SK-N-SH treated with all-trans-retinoic acid at 6 μM for 48 hours (cell line): ENCODE measurements around the gene SLC7A6OS.

Experiments
- ATAC-seq: fragments of 200-7000 bp; cut with Tn5 transposase; 3 replicates; pipeline ENCODE4 v1.9.1; 2020; ENCODE audit warnings: mild to moderate bottlenecking, moderate library complexity
- ARNTL ChIP-seq: fragments of 450-650 bp; formaldehyde crosslinking; IDR thresholded peaks from 2 replicates; pipeline ENCODE4 v1.5.0; 2020; ENCODE audit warnings: low read depth, mild to moderate bottlenecking, moderate library complexity, borderline replicate concordance
- BACH2 ChIP-seq: fragments of 250-450 bp; sonication (Bioruptor Pico); IDR thresholded peaks from 2 replicates; pipeline ENCODE4 v1.9.0; 2021; ENCODE audit warnings: mild to moderate bottlenecking, borderline replicate concordance
- CREB5 ChIP-seq: fragments of 250-450 bp; sonication (Bioruptor Pico); IDR thresholded peaks from 2 replicates; pipeline ENCODE4 v1.5.1; 2020; ENCODE audit warnings: low read depth, mild to moderate bottlenecking, moderate library complexity
- CSDC2 ChIP-seq: fragments of 250-450 bp; sonication (Bioruptor Pico); IDR thresholded peaks from 2 replicates; pipeline ENCODE4 v1.5.0; 2020; ENCODE audit warnings: mild to moderate bottlenecking, moderate library complexity
- GLIS3 ChIP-seq: fragments of 250-450 bp; sonication (Bioruptor Pico); IDR thresholded peaks from 2 replicates; pipeline ENCODE4 v1.5.0; 2020; ENCODE audit warnings: mild to moderate bottlenecking, moderate library complexity
- ISL1 ChIP-seq: fragments of 250-450 bp; sonication (Bioruptor Pico); IDR thresholded peaks from 2 replicates; pipeline ENCODE4 v2.1.2; 2022; ENCODE audit warnings: mild to moderate bottlenecking, moderate library complexity
- POU6F1 ChIP-seq: fragments of 250-450 bp; sonication (Bioruptor Pico); IDR thresholded peaks from 2 replicates; pipeline ENCODE4 v1.8.0; 2021; ENCODE audit warnings: low read depth, mild to moderate bottlenecking, moderate library complexity, borderline replicate concordance
- PPARA ChIP-seq: fragments of 250-450 bp; sonication (Bioruptor Pico); IDR thresholded peaks from 2 replicates; pipeline ENCODE4 v1.5.0; 2020; ENCODE audit warnings: mild to moderate bottlenecking, borderline replicate concordance
- RARB ChIP-seq: fragments of 250-450 bp; sonication (Bioruptor Pico); IDR thresholded peaks from 2 replicates; pipeline ENCODE4 v1.8.0; 2021; ENCODE audit warnings: mild to moderate bottlenecking, moderate library complexity
- TCF4 ChIP-seq: fragments of 250-450 bp; sonication (Bioruptor Pico); IDR thresholded peaks from 2 replicates; pipeline ENCODE4 v1.8.0; 2021; ENCODE audit warnings: mild to moderate bottlenecking, moderate library complexity, borderline replicate concordance
- TOX ChIP-seq: fragments of 250-450 bp; sonication (Bioruptor Pico); IDR thresholded peaks from 2 replicates; pipeline ENCODE4 v1.8.0; 2021; ENCODE audit warnings: mild to moderate bottlenecking, moderate library complexity, borderline replicate concordance
- ZFP3 ChIP-seq: fragments of 250-450 bp; sonication (Bioruptor Pico); IDR thresholded peaks from 2 replicates; pipeline ENCODE4 v1.5.0; 2020; ENCODE audit warnings: mild to moderate bottlenecking, moderate library complexity
- ZNF565 ChIP-seq: fragments of 450-650 bp; formaldehyde crosslinking; conservative IDR thresholded peaks from 2 replicates; pipeline ENCODE4 v1.5.0; 2020; ENCODE audit warnings: low read depth, mild to moderate bottlenecking, moderate library complexity
- ZNF70 ChIP-seq: fragments of 450-650 bp; formaldehyde crosslinking; IDR thresholded peaks from 2 replicates; pipeline ENCODE4 v1.5.0; 2020; ENCODE audit warnings: mild to moderate bottlenecking, moderate library complexity
- ZNF8 ChIP-seq: fragments of 450-650 bp; formaldehyde crosslinking; IDR thresholded peaks from 2 replicates; pipeline ENCODE4 v1.5.0; 2020; ENCODE audit warnings: mild to moderate bottlenecking, moderate library complexity
- TF ChIP-seq, protein P1 (sequence below): fragments of 250-450 bp; sonication (Bioruptor Pico); IDR thresholded peaks from 2 replicates; pipeline ENCODE4 v1.5.0; 2020; ENCODE audit warnings: mild to moderate bottlenecking, moderate library complexity
- TF ChIP-seq, protein P2 (sequence below): fragments of 250-450 bp; sonication (Bioruptor Pico); IDR thresholded peaks from 2 replicates; pipeline ENCODE4 v1.8.0; 2020; ENCODE audit warnings: mild to moderate bottlenecking, moderate library complexity, borderline replicate concordance
- TF ChIP-seq, protein P3 (sequence below): fragments of 250-450 bp; sonication (Bioruptor Pico); IDR thresholded peaks from 2 replicates; pipeline ENCODE4 v1.5.1; 2021; ENCODE audit warnings: mild to moderate bottlenecking, moderate library complexity

SLC7A6OS gene

GRCh38 chr16:68343137-68343536 is 32.4 kb upstream of the SLC7A6OS start:
- ATAC-seq = no peak

GRCh38 chr16:68342620-68343019 is 31.9 kb upstream of the SLC7A6OS start:
- no peak for ATAC-seq
- no peak for TF ChIP-seq ISL1
- TF ChIP-seq, protein P1, sequence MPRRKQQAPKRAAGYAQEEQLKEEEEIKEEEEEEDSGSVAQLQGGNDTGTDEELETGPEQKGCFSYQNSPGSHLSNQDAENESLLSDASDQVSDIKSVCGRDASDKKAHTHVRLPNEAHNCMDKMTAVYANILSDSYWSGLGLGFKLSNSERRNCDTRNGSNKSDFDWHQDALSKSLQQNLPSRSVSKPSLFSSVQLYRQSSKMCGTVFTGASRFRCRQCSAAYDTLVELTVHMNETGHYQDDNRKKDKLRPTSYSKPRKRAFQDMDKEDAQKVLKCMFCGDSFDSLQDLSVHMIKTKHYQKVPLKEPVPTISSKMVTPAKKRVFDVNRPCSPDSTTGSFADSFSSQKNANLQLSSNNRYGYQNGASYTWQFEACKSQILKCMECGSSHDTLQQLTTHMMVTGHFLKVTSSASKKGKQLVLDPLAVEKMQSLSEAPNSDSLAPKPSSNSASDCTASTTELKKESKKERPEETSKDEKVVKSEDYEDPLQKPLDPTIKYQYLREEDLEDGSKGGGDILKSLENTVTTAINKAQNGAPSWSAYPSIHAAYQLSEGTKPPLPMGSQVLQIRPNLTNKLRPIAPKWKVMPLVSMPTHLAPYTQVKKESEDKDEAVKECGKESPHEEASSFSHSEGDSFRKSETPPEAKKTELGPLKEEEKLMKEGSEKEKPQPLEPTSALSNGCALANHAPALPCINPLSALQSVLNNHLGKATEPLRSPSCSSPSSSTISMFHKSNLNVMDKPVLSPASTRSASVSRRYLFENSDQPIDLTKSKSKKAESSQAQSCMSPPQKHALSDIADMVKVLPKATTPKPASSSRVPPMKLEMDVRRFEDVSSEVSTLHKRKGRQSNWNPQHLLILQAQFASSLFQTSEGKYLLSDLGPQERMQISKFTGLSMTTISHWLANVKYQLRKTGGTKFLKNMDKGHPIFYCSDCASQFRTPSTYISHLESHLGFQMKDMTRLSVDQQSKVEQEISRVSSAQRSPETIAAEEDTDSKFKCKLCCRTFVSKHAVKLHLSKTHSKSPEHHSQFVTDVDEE (CRISPR knock-in tag) = no peak
- TF ChIP-seq RARB (CRISPR knock-in tag) = no peak
- no peak for TF ChIP-seq ZNF565
- no peak for TF ChIP-seq ZNF70 (CRISPR knock-in tag)
- TF ChIP-seq TOX = no peak
- no peak for TF ChIP-seq CREB5 (CRISPR knock-in tag)
- TF ChIP-seq GLIS3 (CRISPR knock-in tag) = no peak
- no peak for TF ChIP-seq POU6F1 (CRISPR knock-in tag)
- TF ChIP-seq, protein P2, sequence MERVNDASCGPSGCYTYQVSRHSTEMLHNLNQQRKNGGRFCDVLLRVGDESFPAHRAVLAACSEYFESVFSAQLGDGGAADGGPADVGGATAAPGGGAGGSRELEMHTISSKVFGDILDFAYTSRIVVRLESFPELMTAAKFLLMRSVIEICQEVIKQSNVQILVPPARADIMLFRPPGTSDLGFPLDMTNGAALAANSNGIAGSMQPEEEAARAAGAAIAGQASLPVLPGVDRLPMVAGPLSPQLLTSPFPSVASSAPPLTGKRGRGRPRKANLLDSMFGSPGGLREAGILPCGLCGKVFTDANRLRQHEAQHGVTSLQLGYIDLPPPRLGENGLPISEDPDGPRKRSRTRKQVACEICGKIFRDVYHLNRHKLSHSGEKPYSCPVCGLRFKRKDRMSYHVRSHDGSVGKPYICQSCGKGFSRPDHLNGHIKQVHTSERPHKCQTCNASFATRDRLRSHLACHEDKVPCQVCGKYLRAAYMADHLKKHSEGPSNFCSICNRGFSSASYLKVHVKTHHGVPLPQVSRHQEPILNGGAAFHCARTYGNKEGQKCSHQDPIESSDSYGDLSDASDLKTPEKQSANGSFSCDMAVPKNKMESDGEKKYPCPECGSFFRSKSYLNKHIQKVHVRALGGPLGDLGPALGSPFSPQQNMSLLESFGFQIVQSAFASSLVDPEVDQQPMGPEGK = no peak
- no peak for TF ChIP-seq CSDC2
- no peak for TF ChIP-seq ZFP3
- no peak for TF ChIP-seq ZNF8 (CRISPR knock-in tag)

More at GRCh38 chr16:68343137-68343536, 32.4 kb upstream of the SLC7A6OS start:
- TF ChIP-seq ZNF565 (no peak), ARNTL (CRISPR knock-in tag) (no peak), TCF4 (no peak), PPARA (CRISPR knock-in tag) (no peak), GLIS3 (CRISPR knock-in tag) (no peak), BACH2 (CRISPR knock-in tag) (no peak), ISL1 (no peak), ZNF70 (CRISPR knock-in tag) (no peak), ZNF8 (CRISPR knock-in tag) (no peak), CREB5 (CRISPR knock-in tag) (no peak), POU6F1 (CRISPR knock-in tag) (no peak)
- TF ChIP-seq, protein P2 = no peak
- TF ChIP-seq, protein P3, sequence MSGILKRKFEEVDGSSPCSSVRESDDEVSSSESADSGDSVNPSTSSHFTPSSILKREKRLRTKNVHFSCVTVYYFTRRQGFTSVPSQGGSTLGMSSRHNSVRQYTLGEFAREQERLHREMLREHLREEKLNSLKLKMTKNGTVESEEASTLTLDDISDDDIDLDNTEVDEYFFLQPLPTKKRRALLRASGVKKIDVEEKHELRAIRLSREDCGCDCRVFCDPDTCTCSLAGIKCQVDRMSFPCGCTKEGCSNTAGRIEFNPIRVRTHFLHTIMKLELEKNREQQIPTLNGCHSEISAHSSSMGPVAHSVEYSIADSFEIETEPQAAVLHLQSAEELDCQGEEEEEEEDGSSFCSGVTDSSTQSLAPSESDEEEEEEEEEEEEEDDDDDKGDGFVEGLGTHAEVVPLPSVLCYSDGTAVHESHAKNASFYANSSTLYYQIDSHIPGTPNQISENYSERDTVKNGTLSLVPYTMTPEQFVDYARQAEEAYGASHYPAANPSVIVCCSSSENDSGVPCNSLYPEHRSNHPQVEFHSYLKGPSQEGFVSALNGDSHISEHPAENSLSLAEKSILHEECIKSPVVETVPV = no peak
- TF ChIP-seq, all 23 proteins: peak for 0
